ENCODE results near the gene KLHL18. TPM values are rescaled to one million over a fixed set of nuclear protein-coding genes. Genes with fewer than 3 reads are reported as not detected.
"Not testable (repeated sequence)": the region's sequence is repeated elsewhere in the genome, so short reads cannot be mapped to it uniquely, and the experiment has no call there.

The KLHL18 gene
- total and polyA plus RNA-seq, 4 donors, result 3.5 to 12.6 (median 10.3) TPM

DNA sequence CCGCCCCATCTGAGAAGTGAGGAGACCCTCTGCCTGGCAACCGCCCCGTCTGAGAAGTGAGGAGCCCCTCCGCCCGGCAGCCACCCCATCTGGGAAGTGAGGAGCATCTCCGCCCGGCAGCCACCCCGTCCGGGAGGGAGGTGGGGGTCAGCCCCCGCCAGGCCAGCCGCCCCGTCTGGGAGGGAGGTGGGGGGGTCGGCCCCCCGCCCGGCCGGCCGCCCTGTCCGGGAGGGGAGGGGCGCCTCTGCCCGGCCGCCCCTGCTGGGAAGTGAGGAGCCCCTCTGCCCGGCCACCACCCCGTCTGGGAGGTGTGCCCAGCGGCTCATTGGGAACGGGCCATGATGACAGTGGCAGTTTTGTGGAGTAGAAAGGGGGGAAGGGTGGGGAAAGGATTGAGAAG, 26.4 kb upstream of the KLHL18 start:
- H3K4me1 ChIP-seq (ENCODE audit: control insufficient read depth in 4 of 4, insufficient read depth in 4 of 4, low read length in 3 of 4); H3K4me3 ChIP-seq (ENCODE audit: low read depth in 1 of 3, low read length in 3 of 3); H3K36me3 ChIP-seq (ENCODE audit: control insufficient read depth in 4 of 4, insufficient read depth in 3 of 4, low read depth in 1 of 4, low read length in 3 of 4); H3K27ac ChIP-seq (ENCODE audit: low read depth in 1 of 2, low read length in 2 of 2); H3K9me3 ChIP-seq (ENCODE audit: control insufficient read depth in 4 of 4, low read length in 3 of 4); DNase-seq (ENCODE audit: low spot score); H3K27me3 ChIP-seq (ENCODE audit: control insufficient read depth in 4 of 4, insufficient read depth in 4 of 4, low read length in 3 of 4); H3K9ac ChIP-seq (ENCODE audit: low read depth in 1 of 2, low read length in 2 of 2): not testable (repeated sequence)
- WGBS, result 91% methylated on average over 25 of the region's 25 CpGs

DNA sequence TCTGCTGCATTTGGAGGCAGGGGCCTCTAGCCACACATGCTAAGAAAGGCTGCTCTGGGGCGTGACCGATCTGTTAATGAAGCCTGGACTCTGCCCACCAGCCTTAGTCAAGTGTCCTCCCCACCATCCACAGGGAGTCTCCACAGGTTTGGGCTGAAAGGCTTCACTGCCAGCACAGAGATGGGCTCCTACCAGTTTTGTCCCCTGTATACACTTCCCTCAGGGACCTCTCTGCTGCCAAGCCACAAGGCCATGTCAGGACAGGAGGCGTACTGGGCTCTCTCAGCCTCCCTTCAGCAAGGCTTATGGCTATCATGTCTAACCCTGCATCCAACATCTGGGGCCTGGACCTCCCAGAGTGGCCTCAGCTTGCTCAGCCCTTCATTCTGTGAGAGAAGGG, 23.6 kb upstream of the KLHL18 start:
- H3K9ac ChIP-seq (ENCODE audit: low read depth in 1 of 2, low read length in 2 of 2), result no peak overlapping the region
- WGBS, result 93% methylated on average over 3 of the region's 3 CpGs
- DNase-seq (ENCODE audit: low spot score), result no peak
- H3K27ac ChIP-seq (ENCODE audit: low read depth in 1 of 2, low read length in 2 of 2), result no peak overlapping the region
- no peaks in the 10 kb centered on the region for H3K9me3 ChIP-seq (ENCODE audit: control insufficient read depth in 4 of 4, low read length in 3 of 4)
- H3K36me3 ChIP-seq (ENCODE audit: control insufficient read depth in 4 of 4, insufficient read depth in 3 of 4, low read depth in 1 of 4, low read length in 3 of 4), result no peaks in the 10 kb centered on the region
- no peaks in the 10 kb centered on the region for H3K4me1 ChIP-seq (ENCODE audit: control insufficient read depth in 4 of 4, insufficient read depth in 4 of 4, low read length in 3 of 4)
- no peaks in the 10 kb centered on the region for H3K27me3 ChIP-seq (ENCODE audit: control insufficient read depth in 4 of 4, insufficient read depth in 4 of 4, low read length in 3 of 4)
- no peak for TF ChIP-seq HNF4A (conservative IDR thresholded peaks at IDR 0.05)
- TF ChIP-seq HNF4G (IDR thresholded peaks at IDR 0.05), result no peak
- TF ChIP-seq, protein P1, sequence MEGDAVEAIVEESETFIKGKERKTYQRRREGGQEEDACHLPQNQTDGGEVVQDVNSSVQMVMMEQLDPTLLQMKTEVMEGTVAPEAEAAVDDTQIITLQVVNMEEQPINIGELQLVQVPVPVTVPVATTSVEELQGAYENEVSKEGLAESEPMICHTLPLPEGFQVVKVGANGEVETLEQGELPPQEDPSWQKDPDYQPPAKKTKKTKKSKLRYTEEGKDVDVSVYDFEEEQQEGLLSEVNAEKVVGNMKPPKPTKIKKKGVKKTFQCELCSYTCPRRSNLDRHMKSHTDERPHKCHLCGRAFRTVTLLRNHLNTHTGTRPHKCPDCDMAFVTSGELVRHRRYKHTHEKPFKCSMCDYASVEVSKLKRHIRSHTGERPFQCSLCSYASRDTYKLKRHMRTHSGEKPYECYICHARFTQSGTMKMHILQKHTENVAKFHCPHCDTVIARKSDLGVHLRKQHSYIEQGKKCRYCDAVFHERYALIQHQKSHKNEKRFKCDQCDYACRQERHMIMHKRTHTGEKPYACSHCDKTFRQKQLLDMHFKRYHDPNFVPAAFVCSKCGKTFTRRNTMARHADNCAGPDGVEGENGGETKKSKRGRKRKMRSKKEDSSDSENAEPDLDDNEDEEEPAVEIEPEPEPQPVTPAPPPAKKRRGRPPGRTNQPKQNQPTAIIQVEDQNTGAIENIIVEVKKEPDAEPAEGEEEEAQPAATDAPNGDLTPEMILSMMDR (IDR thresholded peaks at IDR 0.05; ENCODE audit: low read depth, low read length, missing input control), result no peak
- TF ChIP-seq, protein P2, sequence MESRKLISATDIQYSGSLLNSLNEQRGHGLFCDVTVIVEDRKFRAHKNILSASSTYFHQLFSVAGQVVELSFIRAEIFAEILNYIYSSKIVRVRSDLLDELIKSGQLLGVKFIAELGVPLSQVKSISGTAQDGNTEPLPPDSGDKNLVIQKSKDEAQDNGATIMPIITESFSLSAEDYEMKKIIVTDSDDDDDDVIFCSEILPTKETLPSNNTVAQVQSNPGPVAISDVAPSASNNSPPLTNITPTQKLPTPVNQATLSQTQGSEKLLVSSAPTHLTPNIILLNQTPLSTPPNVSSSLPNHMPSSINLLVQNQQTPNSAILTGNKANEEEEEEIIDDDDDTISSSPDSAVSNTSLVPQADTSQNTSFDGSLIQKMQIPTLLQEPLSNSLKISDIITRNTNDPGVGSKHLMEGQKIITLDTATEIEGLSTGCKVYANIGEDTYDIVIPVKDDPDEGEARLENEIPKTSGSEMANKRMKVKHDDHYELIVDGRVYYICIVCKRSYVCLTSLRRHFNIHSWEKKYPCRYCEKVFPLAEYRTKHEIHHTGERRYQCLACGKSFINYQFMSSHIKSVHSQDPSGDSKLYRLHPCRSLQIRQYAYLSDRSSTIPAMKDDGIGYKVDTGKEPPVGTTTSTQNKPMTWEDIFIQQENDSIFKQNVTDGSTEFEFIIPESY (IDR thresholded peaks at IDR 0.05), result no peak
- no peak for TF ChIP-seq TAF1 (conservative IDR thresholded peaks at IDR 0.05)
- TF ChIP-seq YY1 (IDR thresholded peaks at IDR 0.05), result no peak
- TF ChIP-seq, protein P3, sequence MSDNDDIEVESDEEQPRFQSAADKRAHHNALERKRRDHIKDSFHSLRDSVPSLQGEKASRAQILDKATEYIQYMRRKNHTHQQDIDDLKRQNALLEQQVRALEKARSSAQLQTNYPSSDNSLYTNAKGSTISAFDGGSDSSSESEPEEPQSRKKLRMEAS (IDR thresholded peaks at IDR 0.05), result no peak
- no peak for TF ChIP-seq NR2F2 (IDR thresholded peaks at IDR 0.05)
- no peak for TF ChIP-seq GABPA (IDR thresholded peaks at IDR 0.05 in 1 of 2, conservative IDR thresholded peaks at IDR 0.05 in 1 of 2)
- TF ChIP-seq, protein P4, sequence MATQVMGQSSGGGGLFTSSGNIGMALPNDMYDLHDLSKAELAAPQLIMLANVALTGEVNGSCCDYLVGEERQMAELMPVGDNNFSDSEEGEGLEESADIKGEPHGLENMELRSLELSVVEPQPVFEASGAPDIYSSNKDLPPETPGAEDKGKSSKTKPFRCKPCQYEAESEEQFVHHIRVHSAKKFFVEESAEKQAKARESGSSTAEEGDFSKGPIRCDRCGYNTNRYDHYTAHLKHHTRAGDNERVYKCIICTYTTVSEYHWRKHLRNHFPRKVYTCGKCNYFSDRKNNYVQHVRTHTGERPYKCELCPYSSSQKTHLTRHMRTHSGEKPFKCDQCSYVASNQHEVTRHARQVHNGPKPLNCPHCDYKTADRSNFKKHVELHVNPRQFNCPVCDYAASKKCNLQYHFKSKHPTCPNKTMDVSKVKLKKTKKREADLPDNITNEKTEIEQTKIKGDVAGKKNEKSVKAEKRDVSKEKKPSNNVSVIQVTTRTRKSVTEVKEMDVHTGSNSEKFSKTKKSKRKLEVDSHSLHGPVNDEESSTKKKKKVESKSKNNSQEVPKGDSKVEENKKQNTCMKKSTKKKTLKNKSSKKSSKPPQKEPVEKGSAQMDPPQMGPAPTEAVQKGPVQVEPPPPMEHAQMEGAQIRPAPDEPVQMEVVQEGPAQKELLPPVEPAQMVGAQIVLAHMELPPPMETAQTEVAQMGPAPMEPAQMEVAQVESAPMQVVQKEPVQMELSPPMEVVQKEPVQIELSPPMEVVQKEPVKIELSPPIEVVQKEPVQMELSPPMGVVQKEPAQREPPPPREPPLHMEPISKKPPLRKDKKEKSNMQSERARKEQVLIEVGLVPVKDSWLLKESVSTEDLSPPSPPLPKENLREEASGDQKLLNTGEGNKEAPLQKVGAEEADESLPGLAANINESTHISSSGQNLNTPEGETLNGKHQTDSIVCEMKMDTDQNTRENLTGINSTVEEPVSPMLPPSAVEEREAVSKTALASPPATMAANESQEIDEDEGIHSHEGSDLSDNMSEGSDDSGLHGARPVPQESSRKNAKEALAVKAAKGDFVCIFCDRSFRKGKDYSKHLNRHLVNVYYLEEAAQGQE (IDR thresholded peaks at IDR 0.05), result no peak
- TF ChIP-seq, protein P5, sequence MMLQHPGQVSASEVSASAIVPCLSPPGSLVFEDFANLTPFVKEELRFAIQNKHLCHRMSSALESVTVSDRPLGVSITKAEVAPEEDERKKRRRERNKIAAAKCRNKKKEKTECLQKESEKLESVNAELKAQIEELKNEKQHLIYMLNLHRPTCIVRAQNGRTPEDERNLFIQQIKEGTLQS (IDR thresholded peaks at IDR 0.05), result no peak
- no peak for TF ChIP-seq SP1 (IDR thresholded peaks at IDR 0.05)
- TF ChIP-seq FOXA1 (IDR thresholded peaks at IDR 0.05), result no peak
- TF ChIP-seq JUND (IDR thresholded peaks at IDR 0.05), result no peak
- TF ChIP-seq RAD21 (IDR thresholded peaks at IDR 0.05), result no peak
- no peak for TF ChIP-seq FOXA2 (IDR thresholded peaks at IDR 0.05)
- TF ChIP-seq RXRA (IDR thresholded peaks at IDR 0.05), result no peak
- no peak for TF ChIP-seq EGR1 (IDR thresholded peaks at IDR 0.05; ENCODE audit: low read depth in 2 of 2)
- no peak overlapping the region for H3K4me3 ChIP-seq (ENCODE audit: low read depth in 1 of 3, low read length in 3 of 3)

Data from liver (tissue), 9 donors.